HEK293 (cell line): ENCODE data around the gene XPO4.

Experiments
- CTCF ChIA-PET: fragments of 350-600 bp; formaldehyde crosslinking; extraction: SDS; loops from one replicate; lab custom pipeline; 2021; ENCODE audit warnings: antibody characterized with exemption; lab: Yijun Ruan, JAX
- POLR2A ChIA-PET: fragments of 300-600 bp; formaldehyde crosslinking; extraction: SDS; loops from one replicate; lab custom pipeline; 2020; ENCODE audit warnings: antibody characterized with exemption, inconsistent platforms; lab: Yijun Ruan, JAX
- H3K27ac ChIP-seq: fragments of 200-500 bp; sonication (Bioruptor generic); 2 replicates; pipeline ENCODE4 v1.5.1; 2014; ENCODE audit warnings: low read depth, low read length, control low read depth, inconsistent platforms; ENCODE audit errors: extremely low read depth
- H3K36me3 ChIP-seq, 2 experiments: fragments of 200-500 bp in 1 of 2; sonication (Bioruptor generic) in 1 of 2; 1 replicate in 1 of 2; 2 replicates in 1 of 2; pipeline ENCODE4 v1.5.1; 2014 to 2017; ENCODE audit warnings: inconsistent platforms in 2 of 2, low read length in 2 of 2; ENCODE audit not compliant: control insufficient read depth in 2 of 2, insufficient read depth in 1 of 2
- H3K4me1 ChIP-seq: fragments of 200-500 bp; sonication (Bioruptor generic); 2 replicates; pipeline ENCODE4 v1.5.1; 2014; ENCODE audit warnings: mild to moderate bottlenecking, low read length, inconsistent platforms; ENCODE audit not compliant: control insufficient read depth, insufficient read depth
- H3K4me3 ChIP-seq: 2 replicates; pipeline ENCODE4 v1.5.1; 2011; ENCODE audit warnings: low read depth, mild to moderate bottlenecking, control low read depth, low read length, moderate library complexity
- H3K9me3 ChIP-seq: fragments of 200-500 bp; sonication (Bioruptor generic); 2 replicates; pipeline ENCODE4 v1.5.1; 2014; ENCODE audit warnings: low read depth, low read length, inconsistent platforms; ENCODE audit not compliant: control insufficient read depth, insufficient read depth
- BCL11B ChIP-seq: fragments of 450-650 bp; formaldehyde crosslinking; IDR thresholded peaks from 2 replicates; pipeline ENCODE4 v1.5.1; 2016; ENCODE audit warnings: low read depth, missing biosample characterization, missing genetic modification characterization
- FEZF1 ChIP-seq: fragments of 450-650 bp; formaldehyde crosslinking; IDR thresholded peaks from 2 replicates; pipeline ENCODE4 v1.5.1; 2016; ENCODE audit warnings: missing biosample characterization, missing genetic modification characterization
- KLF1 ChIP-seq: fragments of 450-650 bp; formaldehyde crosslinking; IDR thresholded peaks from 2 replicates; pipeline ENCODE4 v1.5.1; 2016; ENCODE audit warnings: missing biosample characterization, missing genetic modification characterization
- PRDM1 ChIP-seq: fragments of 450-650 bp; formaldehyde crosslinking; IDR thresholded peaks from 2 replicates; pipeline ENCODE4; 2016; ENCODE audit warnings: missing biosample characterization, missing genetic modification characterization
- RBAK ChIP-seq: fragments of 450-650 bp; formaldehyde crosslinking; IDR thresholded peaks from 2 replicates; pipeline ENCODE4 v1.5.1; 2016; ENCODE audit warnings: missing biosample characterization, missing genetic modification characterization
- REPIN1 ChIP-seq: fragments of 450-650 bp; formaldehyde crosslinking; IDR thresholded peaks from 2 replicates; pipeline ENCODE4 v1.5.1; 2017; ENCODE audit warnings: missing biosample characterization, missing genetic modification characterization, low read depth
- SP2 ChIP-seq: fragments of 450-650 bp; formaldehyde crosslinking; IDR thresholded peaks from 2 replicates; pipeline ENCODE4 v1.5.1; 2016; ENCODE audit warnings: missing biosample characterization, missing genetic modification characterization
- ZBTB1 ChIP-seq: fragments of 450-650 bp; formaldehyde crosslinking; IDR thresholded peaks from 2 replicates; pipeline ENCODE4 v1.5.1; 2016; ENCODE audit warnings: missing biosample characterization, missing genetic modification characterization
- ZBTB8A ChIP-seq: fragments of 450-650 bp; formaldehyde crosslinking; IDR thresholded peaks from 2 replicates; pipeline ENCODE4 v1.5.1; 2016; ENCODE audit warnings: missing biosample characterization, missing genetic modification characterization
- ZNF138 ChIP-seq: fragments of 450-650 bp; formaldehyde crosslinking; IDR thresholded peaks from 2 replicates; pipeline ENCODE4 v1.5.1; 2016; ENCODE audit warnings: missing biosample characterization, missing genetic modification characterization, borderline replicate concordance
- ZNF274 ChIP-seq, 2 experiments: fragments of 200-500 bp in 1 of 2; fragments of 450-650 bp in 1 of 2; sonication (Bioruptor generic) in 1 of 2; formaldehyde crosslinking in 1 of 2; IDR thresholded peaks; 2 replicates each; pipeline versions ENCODE4 v1.5.1 to v1.6.1; 2014 to 2016; ENCODE audit warnings: borderline replicate concordance in 1 of 2, inconsistent platforms in 1 of 2, low read length in 1 of 2, missing biosample characterization in 1 of 2, missing genetic modification characterization in 1 of 2
- ZNF292 ChIP-seq: fragments of 450-650 bp; formaldehyde crosslinking; IDR thresholded peaks from 2 replicates; pipeline ENCODE4 v1.5.1; 2016; ENCODE audit warnings: low read depth, missing biosample characterization, missing genetic modification characterization, borderline replicate concordance
- ZNF302 ChIP-seq: fragments of 450-650 bp; formaldehyde crosslinking; IDR thresholded peaks from 2 replicates; pipeline ENCODE4 v1.5.1; 2016; ENCODE audit warnings: missing biosample characterization, missing genetic modification characterization, low read depth
- ZNF335 ChIP-seq: fragments of 450-650 bp; formaldehyde crosslinking; conservative IDR thresholded peaks from 2 replicates; pipeline ENCODE4 v1.5.1; 2016; ENCODE audit warnings: missing biosample characterization, missing genetic modification characterization
- ZNF37A ChIP-seq: fragments of 450-650 bp; IDR thresholded peaks from 2 replicates; pipeline ENCODE4 v1.5.1; 2018; ENCODE audit warnings: missing biosample characterization, missing genetic modification characterization
- ZNF423 ChIP-seq: fragments of 450-650 bp; formaldehyde crosslinking; IDR thresholded peaks from 2 replicates; pipeline ENCODE4 v1.5.1; 2016; ENCODE audit warnings: missing biosample characterization, missing genetic modification characterization
- ZNF558 ChIP-seq: fragments of 450-650 bp; formaldehyde crosslinking; IDR thresholded peaks from 2 replicates; pipeline ENCODE4 v1.5.1; 2016; ENCODE audit warnings: missing biosample characterization, missing genetic modification characterization
- ZNF624 ChIP-seq: fragments of 450-650 bp; formaldehyde crosslinking; IDR thresholded peaks from 2 replicates; pipeline ENCODE4 v1.5.1; 2017; ENCODE audit warnings: missing biosample characterization, missing genetic modification characterization
- ZNF654 ChIP-seq: fragments of 450-650 bp; formaldehyde crosslinking; IDR thresholded peaks from 2 replicates; pipeline ENCODE4 v1.5.1; 2016; ENCODE audit warnings: low read depth, missing biosample characterization, missing genetic modification characterization
- TF ChIP-seq, protein P1 (sequence below): fragments of 450-650 bp; formaldehyde crosslinking; IDR thresholded peaks from 2 replicates; pipeline ENCODE4 v1.5.1; 2016; ENCODE audit warnings: missing biosample characterization, missing genetic modification characterization
- TF ChIP-seq, protein P2 (sequence below): fragments of 450-650 bp; formaldehyde crosslinking; IDR thresholded peaks from 2 replicates; pipeline ENCODE4 v1.5.1; 2017; ENCODE audit warnings: missing biosample characterization, missing genetic modification characterization
- TF ChIP-seq, protein P3 (sequence below): fragments of 450-650 bp; formaldehyde crosslinking; IDR thresholded peaks from 2 replicates; pipeline ENCODE4 v1.5.1; 2016; ENCODE audit warnings: missing biosample characterization, missing genetic modification characterization
- TF ChIP-seq, protein P4 (sequence below): fragments of 450-650 bp; formaldehyde crosslinking; IDR thresholded peaks from 2 replicates; pipeline ENCODE4 v1.5.1; 2016; ENCODE audit warnings: missing biosample characterization, missing genetic modification characterization

Gene XPO4

DNA sequence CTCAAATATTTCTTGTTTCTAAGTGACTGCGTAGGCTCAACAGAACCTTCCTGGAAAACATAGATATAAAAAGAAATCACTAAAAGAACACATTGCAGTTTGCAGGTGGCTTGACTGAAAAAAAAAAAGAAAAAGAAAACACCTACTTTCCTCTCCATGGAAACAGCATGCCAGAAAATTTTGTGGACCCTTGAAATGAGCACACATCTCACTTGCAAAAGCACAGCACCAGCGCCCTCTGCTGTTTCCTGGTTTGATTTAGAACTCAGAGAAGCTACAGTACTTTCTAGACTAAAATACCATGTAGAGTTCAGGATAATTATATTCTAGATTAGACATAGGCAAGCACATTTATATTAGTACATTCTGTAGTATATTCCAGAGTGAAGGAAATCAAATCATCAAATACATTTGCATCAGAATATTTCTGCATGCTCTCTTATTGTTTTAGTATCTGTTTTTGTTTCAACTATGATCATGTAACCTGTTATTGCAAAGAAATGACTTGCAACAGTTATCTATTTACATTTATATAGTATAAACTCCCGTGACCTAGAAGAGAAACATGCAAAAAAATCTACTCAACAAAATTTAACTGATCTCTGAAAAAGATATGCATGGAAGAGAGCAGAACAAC lies 22.3 kb upstream of the XPO4 start:
- Histone ChIP-seq H3K36me3 (no peaks in the 10 kb centered on the region), H3K9me3 (no peaks in the 10 kb centered on the region), H3K4me3 (no peak overlapping the region), H3K27ac (no peak overlapping the region), H3K4me1 (no peaks in the 10 kb centered on the region)
- CTCF ChIA-PET: interaction anchor here (0.6 to 7.1 kb wide), 26 partner anchors 12 to 1596 kb away, joined by 3 to 58 read pairs (median 4); no protein-coding TSS in a partner anchor
- TF ChIP-seq PRDM1 (peak; percentile 29; the same call in 1 of the 2 replicates), ZNF654 (tag by site-specific recombination) (peak; percentile 85), FEZF1 (tag by site-specific recombination) (peak; percentile 28), ZNF138 (no peak), ZNF558 (tag by site-specific recombination) (no peak)
- TF ChIP-seq, protein P1, sequence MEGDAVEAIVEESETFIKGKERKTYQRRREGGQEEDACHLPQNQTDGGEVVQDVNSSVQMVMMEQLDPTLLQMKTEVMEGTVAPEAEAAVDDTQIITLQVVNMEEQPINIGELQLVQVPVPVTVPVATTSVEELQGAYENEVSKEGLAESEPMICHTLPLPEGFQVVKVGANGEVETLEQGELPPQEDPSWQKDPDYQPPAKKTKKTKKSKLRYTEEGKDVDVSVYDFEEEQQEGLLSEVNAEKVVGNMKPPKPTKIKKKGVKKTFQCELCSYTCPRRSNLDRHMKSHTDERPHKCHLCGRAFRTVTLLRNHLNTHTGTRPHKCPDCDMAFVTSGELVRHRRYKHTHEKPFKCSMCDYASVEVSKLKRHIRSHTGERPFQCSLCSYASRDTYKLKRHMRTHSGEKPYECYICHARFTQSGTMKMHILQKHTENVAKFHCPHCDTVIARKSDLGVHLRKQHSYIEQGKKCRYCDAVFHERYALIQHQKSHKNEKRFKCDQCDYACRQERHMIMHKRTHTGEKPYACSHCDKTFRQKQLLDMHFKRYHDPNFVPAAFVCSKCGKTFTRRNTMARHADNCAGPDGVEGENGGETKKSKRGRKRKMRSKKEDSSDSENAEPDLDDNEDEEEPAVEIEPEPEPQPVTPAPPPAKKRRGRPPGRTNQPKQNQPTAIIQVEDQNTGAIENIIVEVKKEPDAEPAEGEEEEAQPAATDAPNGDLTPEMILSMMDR (tag by site-specific recombination): peak; percentile 40; the same call in 1 of the 2 replicates
- TF ChIP-seq, protein P2, sequence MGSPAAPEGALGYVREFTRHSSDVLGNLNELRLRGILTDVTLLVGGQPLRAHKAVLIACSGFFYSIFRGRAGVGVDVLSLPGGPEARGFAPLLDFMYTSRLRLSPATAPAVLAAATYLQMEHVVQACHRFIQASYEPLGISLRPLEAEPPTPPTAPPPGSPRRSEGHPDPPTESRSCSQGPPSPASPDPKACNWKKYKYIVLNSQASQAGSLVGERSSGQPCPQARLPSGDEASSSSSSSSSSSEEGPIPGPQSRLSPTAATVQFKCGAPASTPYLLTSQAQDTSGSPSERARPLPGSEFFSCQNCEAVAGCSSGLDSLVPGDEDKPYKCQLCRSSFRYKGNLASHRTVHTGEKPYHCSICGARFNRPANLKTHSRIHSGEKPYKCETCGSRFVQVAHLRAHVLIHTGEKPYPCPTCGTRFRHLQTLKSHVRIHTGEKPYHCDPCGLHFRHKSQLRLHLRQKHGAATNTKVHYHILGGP (tag by site-specific recombination): no peak
- TF ChIP-seq, protein P3, sequence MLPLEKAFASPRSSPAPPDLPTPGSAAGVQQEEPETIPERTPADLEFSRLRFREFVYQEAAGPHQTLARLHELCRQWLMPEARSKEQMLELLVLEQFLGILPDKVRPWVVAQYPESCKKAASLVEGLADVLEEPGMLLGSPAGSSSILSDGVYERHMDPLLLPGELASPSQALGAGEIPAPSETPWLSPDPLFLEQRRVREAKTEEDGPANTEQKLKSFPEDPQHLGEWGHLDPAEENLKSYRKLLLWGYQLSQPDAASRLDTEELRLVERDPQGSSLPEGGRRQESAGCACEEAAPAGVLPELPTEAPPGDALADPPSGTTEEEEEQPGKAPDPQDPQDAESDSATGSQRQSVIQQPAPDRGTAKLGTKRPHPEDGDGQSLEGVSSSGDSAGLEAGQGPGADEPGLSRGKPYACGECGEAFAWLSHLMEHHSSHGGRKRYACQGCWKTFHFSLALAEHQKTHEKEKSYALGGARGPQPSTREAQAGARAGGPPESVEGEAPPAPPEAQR: no peak
- POLR2A ChIA-PET: interaction anchor here (0.6 kb wide), 1 partner anchor 398 kb away, joined by 3 read pairs; no protein-coding TSS in a partner anchor

DNA sequence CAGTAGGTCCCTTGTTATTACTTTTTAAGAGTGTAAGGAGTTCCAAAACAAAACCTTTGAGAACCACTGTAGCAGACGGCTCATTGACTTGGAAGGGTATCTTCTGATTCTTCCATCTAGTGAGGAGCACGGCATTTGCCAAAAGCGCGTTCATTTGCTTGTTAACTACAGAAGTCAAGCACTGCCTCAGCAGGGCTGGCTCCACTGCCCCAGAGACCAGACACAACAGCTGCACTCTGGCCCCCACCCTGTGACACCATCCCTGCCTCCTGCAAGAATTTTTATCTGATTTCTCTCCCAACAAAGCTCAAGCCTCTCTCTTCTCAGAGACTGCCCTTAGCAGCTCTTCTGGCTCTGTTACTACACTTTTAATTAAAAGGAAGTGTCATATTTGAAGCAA lies 20.7 kb upstream of the XPO4 start:
- H3K9me3 ChIP-seq: no peaks in the 10 kb centered on the region
- POLR2A ChIA-PET: interaction anchor here (0.7 kb wide), 1 partner anchor 404 kb away, joined by 9 read pairs; no protein-coding TSS in a partner anchor
- CTCF ChIA-PET: interaction anchor here (0.7 to 7.1 kb wide), 6 partner anchors 94 to 743 kb away, joined by 3 to 58 read pairs (median 6); no protein-coding TSS in a partner anchor

DNA sequence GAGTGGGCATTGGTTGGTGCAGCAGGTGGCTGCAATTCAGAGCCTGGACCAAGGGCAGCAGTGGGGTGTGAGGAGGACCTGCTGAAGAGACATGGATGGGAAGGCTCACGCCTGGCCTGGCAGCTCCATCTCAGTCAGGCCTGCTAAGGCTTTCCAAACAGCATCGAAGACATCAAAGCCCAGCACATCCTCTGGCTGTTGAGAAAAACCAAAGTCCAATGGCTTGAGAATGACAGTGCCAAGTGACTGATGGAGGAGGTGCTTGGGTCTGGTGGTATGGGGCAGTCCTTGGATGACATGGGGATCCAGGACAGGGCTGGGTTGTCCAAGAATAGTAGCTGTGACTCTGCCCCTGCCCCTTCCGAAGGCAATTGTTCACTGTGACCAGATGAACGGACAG lies 19.0 kb upstream of the XPO4 start:
- Histone ChIP-seq H3K36me3 (no peaks in the 10 kb centered on the region), H3K4me1 (no peaks in the 10 kb centered on the region), H3K27ac (no peak overlapping the region), H3K9me3 (no peaks in the 10 kb centered on the region), H3K4me3 (no peak overlapping the region)
- CTCF ChIA-PET: interaction anchor here (0.7 to 1.9 kb wide), 5 partner anchors 11 to 428 kb away, joined by 3 to 11 read pairs (median 5); no protein-coding TSS in a partner anchor
- POLR2A ChIA-PET: no interaction called here
- TF ChIP-seq BCL11B (no peak), ZNF302 (tag by site-specific recombination) (no peak), ZBTB8A (tag by site-specific recombination) (no peak), ZNF624 (tag by site-specific recombination) (no peak), ZBTB1 (no peak), SP2 (tag by site-specific recombination) (no peak), ZNF274 (IDR thresholded peaks at IDR 0.05; ENCODE audit: low read length) (no peak), ZNF274 (tag by site-specific recombination; IDR thresholded peaks at IDR 0.05; ENCODE audit: borderline replicate concordance) (no peak), ZNF37A (tag by site-specific recombination) (no peak), REPIN1 (no peak), ZNF335 (tag by site-specific recombination) (no peak)
- TF ChIP-seq, protein P4, sequence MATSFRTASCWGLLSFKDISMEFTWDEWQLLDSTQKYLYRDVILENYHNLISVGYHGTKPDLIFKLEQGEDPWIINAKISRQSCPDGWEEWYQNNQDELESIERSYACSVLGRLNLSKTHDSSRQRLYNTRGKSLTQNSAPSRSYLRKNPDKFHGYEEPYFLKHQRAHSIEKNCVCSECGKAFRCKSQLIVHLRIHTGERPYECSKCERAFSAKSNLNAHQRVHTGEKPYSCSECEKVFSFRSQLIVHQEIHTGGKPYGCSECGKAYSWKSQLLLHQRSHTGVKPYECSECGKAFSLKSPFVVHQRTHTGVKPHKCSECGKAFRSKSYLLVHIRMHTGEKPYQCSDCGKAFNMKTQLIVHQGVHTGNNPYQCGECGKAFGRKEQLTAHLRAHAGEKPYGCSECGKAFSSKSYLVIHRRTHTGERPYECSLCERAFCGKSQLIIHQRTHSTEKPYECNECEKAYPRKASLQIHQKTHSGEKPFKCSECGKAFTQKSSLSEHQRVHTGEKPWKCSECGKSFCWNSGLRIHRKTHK (tag by site-specific recombination): no peak

More for the DNA sequence above, 20.7 kb upstream of the XPO4 start:
- TF ChIP-seq, protein P1 (tag by site-specific recombination): no peak
- no peak for TF ChIP-seq ZNF423 (tag by site-specific recombination)
- TF ChIP-seq ZNF292 (tag by site-specific recombination): no peak
- no peak for TF ChIP-seq KLF1 (tag by site-specific recombination)
- TF ChIP-seq RBAK (tag by site-specific recombination): no peak
- TF ChIP-seq, all 188 proteins: peak for 0
- Histone ChIP-seq H3K4me3 (no peak overlapping the region), H3K27ac (no peak overlapping the region), H3K36me3 (no peaks in the 10 kb centered on the region), H3K4me1 (no peaks in the 10 kb centered on the region)
